Glomerular visceral epithelial cell (primary cell): ENCODE results near the gene PKIB.
"Not testable (repeated sequence)": the region's sequence is repeated elsewhere in the genome, so short reads cannot be mapped to it uniquely, and the experiment has no call there.

Source experiments
- DNase-seq: peaks from one replicate; pipeline ENCODE4 v3.0.0-alpha.2; 2016; ENCODE audit errors: extremely low spot score

The PKIB gene

DNA sequence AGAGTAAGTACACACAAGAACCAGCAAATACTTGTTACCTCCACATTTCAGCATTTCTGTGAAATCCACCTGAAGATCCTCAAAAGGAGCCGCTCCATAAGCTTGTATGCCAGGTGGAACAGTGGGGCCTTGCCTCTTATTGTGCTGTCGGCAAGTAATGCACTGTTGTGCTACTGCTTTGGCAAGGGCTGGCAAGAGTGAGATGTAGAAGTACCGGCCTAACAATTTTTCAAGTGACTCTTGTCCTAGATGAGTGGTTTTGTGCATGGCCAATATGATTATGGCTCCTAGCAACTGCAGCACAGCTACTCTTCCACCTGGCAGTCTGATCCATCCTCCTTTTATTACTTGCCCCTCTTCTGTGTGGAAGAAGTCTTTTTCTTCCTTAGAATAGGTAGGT, 134.7 kb downstream of the PKIB start:
- DNase-seq = not testable (repeated sequence)

DNA sequence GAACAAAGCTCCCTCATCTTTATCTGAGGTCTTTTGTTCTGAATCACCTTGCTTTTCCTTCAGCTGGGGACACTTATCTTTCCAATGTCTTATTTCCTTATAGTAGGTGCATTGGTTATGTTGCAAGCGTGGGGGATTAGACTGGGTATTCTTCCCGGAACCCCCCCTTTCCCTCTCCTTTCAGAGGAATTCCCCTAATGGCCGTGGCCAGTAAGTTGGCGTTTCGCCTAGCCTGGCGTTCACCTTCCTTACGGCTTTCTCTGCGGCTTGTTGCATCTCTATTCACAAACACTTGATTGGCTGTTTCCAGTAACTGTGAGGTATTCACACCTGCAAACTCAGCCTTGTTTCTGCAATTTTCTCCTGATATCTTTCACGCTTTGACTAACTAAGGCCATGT, 136.5 kb downstream of the PKIB start:
- DNase-seq = no peak

- DNase-seq = no peak
These were observed 137.4 kb downstream of the PKIB start for GRCh38 chr6:122747573-122747972.

GRCh38 chr6:122748945-122749344, 138.7 kb downstream of the PKIB start:
- not testable (repeated sequence) for DNase-seq

GRCh38 chr6:122749451-122750050, 139.3 kb downstream of the PKIB start:
- DNase-seq = no peak

- no peak for DNase-seq
These were observed 141.1 kb downstream of the PKIB start for GRCh38 chr6:122751326-122751725.

DNA sequence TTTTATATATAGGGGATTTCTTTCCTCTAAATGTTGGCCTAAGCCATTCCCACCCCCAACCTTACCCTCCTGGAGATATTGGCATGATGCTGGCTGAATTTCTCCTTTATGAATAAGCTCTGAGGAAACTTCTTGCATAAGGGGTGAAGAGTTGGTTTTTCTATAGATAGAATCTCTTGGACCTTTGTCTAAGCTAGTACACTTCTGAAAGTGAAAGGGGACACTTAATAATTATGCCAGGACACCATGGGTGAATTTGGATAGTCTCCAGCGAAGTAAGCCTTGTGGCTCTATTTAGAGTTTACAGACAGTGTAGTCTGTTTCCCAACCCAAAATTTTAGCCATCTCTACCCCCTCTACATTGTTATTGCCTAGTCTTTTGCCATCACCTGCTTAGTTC, 142.3 kb downstream of the PKIB start:
- no peak for DNase-seq

GRCh38 chr6:122753000-122753687, 142.9 kb downstream of the PKIB start:
- no peak for DNase-seq

DNA sequence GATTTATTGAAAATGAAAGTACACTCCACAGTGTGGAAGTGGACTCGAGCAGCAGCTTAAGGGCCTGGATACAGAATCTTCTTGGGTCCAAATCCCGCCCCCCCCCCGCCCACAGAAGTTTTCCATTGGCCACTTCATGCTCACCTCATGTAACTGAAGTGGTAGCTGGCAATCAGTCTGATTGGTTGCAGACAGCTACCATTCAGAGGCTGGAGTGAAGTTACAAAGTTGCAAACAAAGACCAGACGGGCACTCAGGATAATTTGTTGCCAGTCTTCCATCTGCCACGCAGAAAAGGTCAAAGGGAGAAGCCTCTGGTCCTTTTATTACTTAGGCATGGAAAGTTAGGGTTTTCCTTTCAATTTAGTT, 143.5 kb downstream of the PKIB start:
- no peak for DNase-seq

GRCh38 chr6:122754191-122754731, 144.1 kb downstream of the PKIB start:
- no peak for DNase-seq

DNA sequence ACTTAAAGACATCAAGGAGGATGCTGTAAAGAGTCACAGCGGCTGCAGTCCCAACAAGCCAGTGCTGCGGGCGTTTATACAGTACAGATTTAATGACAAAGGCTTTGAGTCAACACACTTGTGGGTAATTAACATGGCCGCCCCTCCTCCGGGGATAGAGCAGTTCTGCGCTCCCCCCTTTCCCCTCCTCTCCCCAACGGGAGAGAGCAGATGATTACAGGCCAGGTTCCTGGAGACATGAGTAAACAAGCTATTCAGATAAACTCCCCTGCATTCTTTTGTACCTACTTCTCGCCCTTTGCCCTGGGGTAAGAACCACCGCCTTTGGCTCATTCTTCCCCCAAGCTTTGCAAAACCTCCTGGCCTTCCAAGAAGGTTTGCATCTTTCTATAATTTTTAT, 145.7 kb downstream of the PKIB start:
- DNase-seq = no peak

GRCh38 chr6:122758927-122759334, 148.7 kb downstream of the PKIB start:
- DNase-seq = no peak

- DNase-seq = no peak
These were observed 150.1 kb downstream of the PKIB start for GRCh38 chr6:122760330-122760729.

- DNase-seq = no peak
These were observed 156.1 kb downstream of the PKIB start for GRCh38 chr6:122766256-122766655.

GRCh38 chr6:122770835-122771601, 160.8 kb downstream of the PKIB start:
- no peak for DNase-seq

DNA sequence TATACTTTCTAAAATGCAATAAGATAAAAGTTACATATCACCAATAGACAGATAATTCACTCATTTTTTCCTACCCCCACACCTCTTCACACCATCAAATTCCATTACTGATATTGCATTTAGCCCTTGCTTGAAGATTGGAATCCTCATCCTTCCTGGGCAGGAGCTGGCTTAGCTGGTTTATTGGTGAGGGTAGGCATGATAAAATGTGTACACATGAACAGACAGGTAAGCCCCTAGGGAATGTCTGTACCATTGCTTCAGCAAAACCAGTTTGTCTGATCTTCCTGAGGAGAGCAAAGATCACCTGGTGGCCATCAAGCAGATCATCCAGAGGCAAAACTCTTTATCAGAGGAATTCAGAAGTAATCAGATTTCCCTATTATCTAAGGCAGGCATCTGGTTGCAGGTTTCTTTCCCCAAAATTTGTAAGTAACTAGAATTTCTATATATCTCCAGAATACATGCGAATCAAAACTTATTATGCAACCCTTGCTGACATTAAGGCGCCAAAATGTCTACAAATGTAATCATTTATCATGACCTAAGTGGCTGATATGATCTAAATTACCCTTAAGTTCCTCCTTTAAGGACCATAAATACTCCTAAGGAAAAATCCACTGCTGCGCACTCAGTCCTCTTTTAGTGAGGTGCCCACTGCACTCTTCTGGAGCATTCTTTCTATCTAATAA, 162.7 kb downstream of the PKIB start:
- DNase-seq = no peak
